ENCODE measurements around the gene ADGRL1.

Gene ADGRL1

GRCh38 chr19:14175351-14175792 lies 30.6 kb downstream of the ADGRL1 start:
- no peak for ATAC-seq

GRCh38 chr19:14174883-14175282 lies 31.1 kb downstream of the ADGRL1 start:
- no peak for ATAC-seq
- no peak for TF ChIP-seq ZFP3 (CRISPR knock-in tag; IDR thresholded peaks at IDR 0.05)
- no peak for TF ChIP-seq RARB (CRISPR knock-in tag; IDR thresholded peaks at IDR 0.05)
- no peak for TF ChIP-seq ZC3H10 (CRISPR knock-in tag; IDR thresholded peaks at IDR 0.05)
- no peak for TF ChIP-seq CSDC2 (CRISPR knock-in tag; IDR thresholded peaks at IDR 0.05)
- TF ChIP-seq SNAI2 (CRISPR knock-in tag; IDR thresholded peaks at IDR 0.05) = no peak
- no peak for TF ChIP-seq POU6F1 (CRISPR knock-in tag; IDR thresholded peaks at IDR 0.05; ENCODE audit: borderline replicate concordance, low read depth)
- TF ChIP-seq GLIS3 (CRISPR knock-in tag; IDR thresholded peaks at IDR 0.05) = no peak
- TF ChIP-seq TSHZ2 (CRISPR knock-in tag; IDR thresholded peaks at IDR 0.05) = no peak
- no peak for TF ChIP-seq PPARA (CRISPR knock-in tag; IDR thresholded peaks at IDR 0.05; ENCODE audit: borderline replicate concordance)
- TF ChIP-seq CREB5 (CRISPR knock-in tag; IDR thresholded peaks at IDR 0.05; ENCODE audit: low read depth) = no peak
- TF ChIP-seq PATZ1 (CRISPR knock-in tag; IDR thresholded peaks at IDR 0.05; ENCODE audit: borderline replicate concordance) = no peak
- no peak for TF ChIP-seq CSRNP3 (CRISPR knock-in tag; IDR thresholded peaks at IDR 0.05)
- no peak for TF ChIP-seq ZNF70 (CRISPR knock-in tag; IDR thresholded peaks at IDR 0.05)
- no peak for TF ChIP-seq OSR1 (CRISPR knock-in tag; IDR thresholded peaks at IDR 0.05)
- no peak for TF ChIP-seq BACH2 (CRISPR knock-in tag; IDR thresholded peaks at IDR 0.05; ENCODE audit: borderline replicate concordance)
- no peak for TF ChIP-seq ZNF8 (CRISPR knock-in tag; IDR thresholded peaks at IDR 0.05)
- no peak for TF ChIP-seq ISL1 (CRISPR knock-in tag; IDR thresholded peaks at IDR 0.05)

More at GRCh38 chr19:14175351-14175792, 30.6 kb downstream of the ADGRL1 start:
- no peak for TF ChIP-seq ZFP3 (CRISPR knock-in tag; IDR thresholded peaks at IDR 0.05)
- no peak for TF ChIP-seq SNAI2 (CRISPR knock-in tag; IDR thresholded peaks at IDR 0.05)
- TF ChIP-seq TSHZ2 (CRISPR knock-in tag; IDR thresholded peaks at IDR 0.05) = no peak
- TF ChIP-seq POU6F1 (CRISPR knock-in tag; IDR thresholded peaks at IDR 0.05; ENCODE audit: borderline replicate concordance, low read depth) = no peak
- TF ChIP-seq GLIS3 (CRISPR knock-in tag; IDR thresholded peaks at IDR 0.05) = no peak
- TF ChIP-seq RARB (CRISPR knock-in tag; IDR thresholded peaks at IDR 0.05) = no peak
- TF ChIP-seq ZNF70 (CRISPR knock-in tag; IDR thresholded peaks at IDR 0.05) = no peak
- no peak for TF ChIP-seq ZNF565 (CRISPR knock-in tag; conservative IDR thresholded peaks at IDR 0.05; ENCODE audit: low read depth)
- TF ChIP-seq OSR1 (CRISPR knock-in tag; IDR thresholded peaks at IDR 0.05) = no peak
- no peak for TF ChIP-seq CSDC2 (CRISPR knock-in tag; IDR thresholded peaks at IDR 0.05)
- no peak for TF ChIP-seq ZNF8 (CRISPR knock-in tag; IDR thresholded peaks at IDR 0.05)
- no peak for TF ChIP-seq ISL1 (CRISPR knock-in tag; IDR thresholded peaks at IDR 0.05)
- no peak for TF ChIP-seq TCF4 (CRISPR knock-in tag; IDR thresholded peaks at IDR 0.05; ENCODE audit: borderline replicate concordance)
- TF ChIP-seq ZFP30 (CRISPR knock-in tag; IDR thresholded peaks at IDR 0.05) = no peak
- no peak for TF ChIP-seq BACH2 (CRISPR knock-in tag; IDR thresholded peaks at IDR 0.05; ENCODE audit: borderline replicate concordance)
- TF ChIP-seq ZC3H10 (CRISPR knock-in tag; IDR thresholded peaks at IDR 0.05) = no peak
- no peak for TF ChIP-seq ESRRG (CRISPR knock-in tag; IDR thresholded peaks at IDR 0.05)
